Measurements from ENCODE around the gene DOCK11.

DNA sequence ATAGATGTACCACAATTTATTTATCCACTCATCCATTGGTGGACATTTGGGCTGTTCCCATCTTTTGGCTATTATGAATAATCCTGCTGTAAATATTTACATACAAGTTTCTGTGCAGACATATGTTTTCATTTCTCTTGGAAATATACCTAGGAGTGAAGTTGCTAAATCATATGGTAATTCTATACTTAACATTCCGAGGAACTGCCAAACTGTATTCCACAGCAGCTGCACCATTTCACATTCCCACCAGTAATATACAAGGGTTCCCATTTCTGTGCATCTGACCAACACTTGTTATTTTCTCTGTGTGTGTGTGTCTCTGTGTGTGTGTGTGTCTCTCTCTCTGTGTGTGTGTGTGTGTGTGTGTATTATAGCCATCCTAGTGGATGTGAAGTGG, 15.4 kb upstream of the DOCK11 start:
- TF ChIP-seq, protein P1, sequence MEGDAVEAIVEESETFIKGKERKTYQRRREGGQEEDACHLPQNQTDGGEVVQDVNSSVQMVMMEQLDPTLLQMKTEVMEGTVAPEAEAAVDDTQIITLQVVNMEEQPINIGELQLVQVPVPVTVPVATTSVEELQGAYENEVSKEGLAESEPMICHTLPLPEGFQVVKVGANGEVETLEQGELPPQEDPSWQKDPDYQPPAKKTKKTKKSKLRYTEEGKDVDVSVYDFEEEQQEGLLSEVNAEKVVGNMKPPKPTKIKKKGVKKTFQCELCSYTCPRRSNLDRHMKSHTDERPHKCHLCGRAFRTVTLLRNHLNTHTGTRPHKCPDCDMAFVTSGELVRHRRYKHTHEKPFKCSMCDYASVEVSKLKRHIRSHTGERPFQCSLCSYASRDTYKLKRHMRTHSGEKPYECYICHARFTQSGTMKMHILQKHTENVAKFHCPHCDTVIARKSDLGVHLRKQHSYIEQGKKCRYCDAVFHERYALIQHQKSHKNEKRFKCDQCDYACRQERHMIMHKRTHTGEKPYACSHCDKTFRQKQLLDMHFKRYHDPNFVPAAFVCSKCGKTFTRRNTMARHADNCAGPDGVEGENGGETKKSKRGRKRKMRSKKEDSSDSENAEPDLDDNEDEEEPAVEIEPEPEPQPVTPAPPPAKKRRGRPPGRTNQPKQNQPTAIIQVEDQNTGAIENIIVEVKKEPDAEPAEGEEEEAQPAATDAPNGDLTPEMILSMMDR (IDR thresholded peaks at IDR 0.05) = no peak
- no peak for TF ChIP-seq POLR2A (IDR thresholded peaks at IDR 0.05)
